Femur (tissue), 1 donor: ENCODE results near the gene PAOX.
A peak's percentile ranks its signal among the peaks of the same experiment; 100 is the strongest.

Source experiments
- DNase-seq: peaks from one replicate; pipeline ENCODE4 v3.0.0-alpha.2; 2017

Gene PAOX

GRCh38 chr10:133379152-133379800, at the start of gene PAOX:
PAOX (plus strand) TSS chr10:133379262; CDS start chr10:133379317, 55 bp downstream.
- peak; percentile 78 for DNase-seq

DNA sequence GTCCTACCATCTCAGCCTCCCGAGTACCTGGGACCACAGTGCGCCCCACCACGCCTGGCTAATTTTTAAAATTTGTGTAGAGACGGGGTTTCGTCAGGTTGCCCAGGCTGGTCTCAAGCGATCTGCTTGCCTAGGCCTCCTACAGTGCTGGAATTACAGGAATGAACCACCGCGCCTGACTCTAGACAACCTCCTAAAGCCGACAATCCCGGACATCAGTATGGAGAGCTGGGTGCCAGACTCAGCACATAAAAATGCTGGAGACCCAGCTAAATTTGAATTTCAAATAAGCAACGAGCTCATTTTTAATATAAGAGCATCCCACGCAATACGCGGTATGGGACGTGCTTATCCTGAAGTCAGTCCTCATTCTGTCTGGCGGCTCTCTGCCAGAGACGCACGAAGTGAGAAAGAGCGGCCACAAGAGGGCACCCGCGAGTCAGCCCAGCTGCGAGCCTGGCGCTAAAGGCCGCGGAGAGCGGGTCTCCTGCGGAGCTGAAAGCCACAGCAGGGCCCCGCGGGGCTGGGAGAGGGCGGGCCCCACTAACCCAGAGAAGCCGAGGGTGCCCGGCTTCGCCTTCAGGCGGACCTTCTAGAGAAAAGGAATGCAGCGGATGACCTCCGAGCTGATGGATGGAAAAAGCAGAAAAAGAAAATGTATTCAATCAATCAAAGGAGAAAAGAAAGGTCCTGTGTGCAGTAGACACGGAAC, 49.4 kb upstream of the PAOX start:
- peak; percentile 90 for DNase-seq

DNA sequence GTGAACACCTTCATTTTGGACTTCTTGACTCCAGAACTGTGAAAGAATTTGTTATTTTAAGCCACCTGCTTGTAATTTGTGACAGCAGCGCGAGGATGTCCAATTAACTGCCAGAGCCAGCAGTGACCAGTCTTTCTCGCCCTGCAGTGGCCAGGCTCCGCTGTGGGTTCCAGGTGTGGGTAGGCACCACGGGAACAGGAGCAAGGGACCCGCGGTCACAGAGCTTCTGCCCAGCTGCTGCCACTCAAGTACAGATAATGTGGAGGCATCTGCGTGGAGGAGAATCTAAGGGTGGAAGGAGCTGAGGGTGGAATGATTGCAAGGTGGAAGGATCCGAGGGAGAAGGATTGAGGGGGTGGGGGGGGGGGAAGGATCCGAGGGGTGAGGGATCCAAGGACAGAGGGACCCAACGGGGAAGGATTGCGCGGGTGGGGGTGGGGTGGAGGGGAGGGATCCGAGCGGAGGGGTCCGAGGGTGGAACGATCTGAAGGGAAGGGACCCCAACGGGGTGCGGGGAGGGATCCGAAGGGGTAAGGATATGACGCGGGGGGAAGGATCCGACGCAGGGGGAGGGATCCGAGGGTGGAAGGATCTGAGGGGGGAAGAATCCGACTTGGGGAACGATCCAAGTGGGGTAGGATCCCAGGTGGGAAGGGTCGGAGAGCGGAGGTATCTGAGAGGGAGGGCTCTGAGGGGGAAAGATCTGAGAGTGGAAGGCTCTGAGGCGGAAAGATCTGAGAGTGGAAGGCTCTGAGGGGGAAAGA, 45.9 kb upstream of the PAOX start:
- DNase-seq: no peak

DNA sequence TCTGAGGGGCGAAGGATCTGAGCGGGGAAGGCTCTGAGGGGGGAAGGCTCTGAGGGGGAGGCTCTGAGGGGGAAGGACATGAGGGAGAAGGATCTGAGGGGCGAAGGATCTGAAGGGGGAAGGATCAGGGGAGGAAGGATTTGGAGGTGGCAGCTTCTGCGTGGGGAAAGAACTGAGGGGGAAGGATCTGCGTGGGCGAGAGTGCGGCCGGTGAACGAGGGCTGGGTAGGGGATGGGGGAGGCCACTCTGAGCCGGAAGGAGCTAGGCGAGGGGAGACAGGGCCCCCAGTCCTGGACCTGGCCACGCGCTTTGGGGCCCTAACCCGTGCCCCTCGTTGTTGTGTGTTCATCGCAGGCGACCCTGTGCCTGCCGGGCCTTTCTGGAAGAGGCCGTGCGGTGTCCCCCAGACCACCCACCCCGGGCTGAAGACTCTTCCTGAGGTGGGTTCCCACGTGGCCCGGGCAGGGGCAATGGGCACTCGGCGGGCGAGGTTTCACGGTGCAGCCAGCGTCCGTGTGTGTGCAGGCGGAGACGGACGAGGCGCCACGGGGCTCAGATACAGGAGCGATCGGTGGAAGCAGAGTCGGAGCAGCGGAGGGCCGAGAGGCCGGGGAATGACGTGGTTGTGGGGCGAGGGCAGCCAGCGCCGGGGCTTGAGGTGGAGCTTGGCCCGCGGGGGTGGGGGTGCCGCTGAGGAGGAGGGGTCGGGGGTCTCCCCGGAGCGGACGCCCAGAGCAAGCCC, 44.4 kb upstream of the PAOX start:
- DNase-seq: peak; percentile 21

DNA sequence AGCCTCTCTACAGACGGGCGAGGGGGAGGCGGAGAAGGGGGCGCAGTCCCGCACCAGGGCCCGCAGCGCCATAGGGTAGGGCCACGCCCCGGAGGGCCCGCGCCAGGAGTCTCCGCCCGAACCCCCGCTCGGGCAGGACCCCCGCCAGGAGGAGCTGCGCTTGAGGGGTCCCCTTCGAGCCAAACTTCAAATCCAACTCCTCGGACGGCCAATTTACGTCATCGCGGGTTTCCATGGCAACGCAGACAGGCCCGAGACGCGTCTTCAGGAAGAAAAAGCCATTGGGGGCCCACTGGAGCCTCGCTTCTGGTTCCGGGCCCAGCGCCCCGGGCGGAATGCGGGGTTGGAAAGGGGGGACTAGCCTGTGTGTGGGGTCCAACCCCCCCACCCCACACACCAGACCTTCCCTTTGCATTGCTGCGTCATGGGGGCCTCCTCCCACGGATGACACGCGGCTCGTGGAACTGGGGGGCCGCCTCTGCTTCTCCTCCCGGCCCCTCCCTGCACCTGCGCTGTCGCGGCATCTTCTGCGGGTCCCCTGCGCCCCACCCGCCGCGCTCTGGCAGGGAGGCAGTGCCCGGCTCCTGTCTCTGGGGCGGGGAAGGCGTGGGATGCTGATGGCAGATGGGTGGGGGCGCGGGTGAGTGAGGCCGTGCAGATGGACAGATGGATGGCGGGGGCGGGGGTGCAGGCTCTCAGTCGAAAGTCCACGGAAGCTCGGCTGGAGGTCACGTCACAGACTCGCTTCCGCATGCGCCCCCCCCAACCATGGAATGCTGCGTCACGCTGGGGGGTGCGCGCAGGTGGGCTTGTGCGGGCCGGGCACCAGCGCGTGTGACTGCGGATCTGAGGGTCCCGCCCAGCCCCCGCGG, 43.6 kb upstream of the PAOX start:
- peak; percentile 85 for DNase-seq

GRCh38 chr10:133336118-133336576, 42.9 kb upstream of the PAOX start:
- DNase-seq: no peak

DNA sequence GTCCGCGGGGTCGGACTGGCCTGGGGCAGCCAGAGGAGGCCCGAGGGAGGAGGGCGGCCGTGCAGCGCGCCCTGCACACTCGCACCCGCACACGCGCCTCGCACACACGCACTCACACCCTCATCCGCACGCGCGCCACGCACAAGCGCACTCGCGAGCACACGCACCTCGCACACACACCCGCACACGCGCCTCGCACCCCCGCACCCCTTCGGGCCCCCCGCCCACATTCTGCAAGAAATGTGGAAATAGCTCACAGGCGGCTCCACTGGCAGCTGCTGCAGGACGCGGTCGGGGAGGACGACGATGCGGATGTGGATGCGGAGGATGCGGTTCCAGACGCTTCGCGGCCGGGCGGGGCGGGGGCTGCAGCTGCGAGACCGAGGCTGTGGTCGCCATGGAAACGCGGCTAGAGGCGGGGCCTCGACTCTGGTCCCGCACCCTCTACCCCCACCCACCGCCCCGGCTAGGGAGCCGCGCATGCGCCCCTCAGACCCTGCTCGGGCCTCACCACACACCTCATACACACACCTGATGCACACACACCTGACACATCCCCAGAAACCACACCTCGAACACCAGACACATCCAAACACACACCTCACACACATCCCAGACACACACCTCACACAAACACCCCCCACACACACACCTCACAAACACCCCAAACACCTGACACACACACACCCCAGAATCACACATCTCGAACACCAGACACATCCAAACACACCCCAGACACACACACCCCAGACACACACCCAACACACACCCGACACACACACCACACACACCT, 42.3 kb upstream of the PAOX start, which contains the start of gene CALY:
TSS of gene CALY (minus strand) at position 320 of the 793 bp plus-strand sequence. CDS start 7,907 bp downstream, outside the sequence.
- no peak for DNase-seq

- DNase-seq: no peak
These were observed 41.7 kb upstream of the PAOX start for GRCh38 chr10:133337370-133337725.

DNA sequence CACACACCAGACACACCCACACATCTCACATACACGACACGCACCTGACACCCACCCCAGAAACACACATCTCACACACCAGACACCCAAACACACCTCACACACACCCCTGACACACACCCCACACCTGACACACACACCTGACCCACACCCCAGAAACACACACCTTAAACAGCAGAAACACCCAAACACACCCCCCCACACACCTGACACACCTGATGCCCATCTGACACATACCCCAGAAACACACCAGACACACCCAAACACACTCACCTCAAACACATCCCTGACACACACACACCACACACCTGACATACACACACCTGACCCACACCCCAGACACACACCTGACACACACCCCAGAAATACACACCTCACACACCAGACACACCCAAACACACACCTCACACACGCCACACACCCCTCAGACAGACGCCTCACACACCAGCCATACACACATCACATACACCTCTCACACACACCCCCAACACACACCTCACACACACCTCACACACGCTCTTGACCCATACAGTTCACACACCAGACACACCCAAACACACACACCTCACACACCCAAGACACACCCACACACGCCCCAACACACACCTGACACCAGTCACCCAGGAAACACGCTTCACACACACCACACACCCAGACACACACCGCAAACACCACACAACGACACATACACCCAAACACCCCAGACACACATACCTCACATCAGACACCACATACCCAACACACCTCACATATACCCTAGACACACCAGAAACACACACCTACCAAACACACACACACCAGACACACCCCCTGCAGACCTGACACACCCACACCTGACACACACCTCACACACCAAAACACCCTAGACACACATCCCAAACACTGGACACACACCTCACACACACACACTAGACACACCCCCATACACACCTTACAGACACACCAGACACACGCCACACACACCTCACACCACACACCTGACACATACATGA, 40.7 kb upstream of the PAOX start:
- DNase-seq: no peak

GRCh38 chr10:133339708-133340380, 39.2 kb upstream of the PAOX start:
- DNase-seq: no peak

- no peak for DNase-seq
These were observed 37.1 kb upstream of the PAOX start for GRCh38 chr10:133341983-133342382.

GRCh38 chr10:133342942-133343341, 36.1 kb upstream of the PAOX start:
- no peak for DNase-seq

DNA sequence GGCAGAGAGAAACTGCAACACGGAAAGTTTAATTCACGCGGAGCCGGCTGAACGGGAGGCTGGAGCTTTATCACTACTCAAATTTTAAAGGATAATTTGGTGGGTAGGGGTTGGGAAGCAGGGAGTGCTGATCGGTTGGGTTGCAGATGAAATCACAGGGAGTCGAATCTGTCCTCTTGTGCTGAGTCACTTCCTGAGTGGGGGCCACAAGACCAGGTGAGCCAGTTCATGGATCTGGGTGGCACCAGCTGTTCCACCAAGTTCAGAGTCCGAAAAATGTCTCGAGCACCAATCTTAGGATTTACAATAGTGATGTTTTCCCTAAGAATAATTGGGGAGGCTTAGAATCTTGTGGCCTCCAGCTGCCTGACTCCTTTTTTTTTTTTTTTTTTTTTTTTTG, 35.5 kb upstream of the PAOX start:
- no peak for DNase-seq

DNA sequence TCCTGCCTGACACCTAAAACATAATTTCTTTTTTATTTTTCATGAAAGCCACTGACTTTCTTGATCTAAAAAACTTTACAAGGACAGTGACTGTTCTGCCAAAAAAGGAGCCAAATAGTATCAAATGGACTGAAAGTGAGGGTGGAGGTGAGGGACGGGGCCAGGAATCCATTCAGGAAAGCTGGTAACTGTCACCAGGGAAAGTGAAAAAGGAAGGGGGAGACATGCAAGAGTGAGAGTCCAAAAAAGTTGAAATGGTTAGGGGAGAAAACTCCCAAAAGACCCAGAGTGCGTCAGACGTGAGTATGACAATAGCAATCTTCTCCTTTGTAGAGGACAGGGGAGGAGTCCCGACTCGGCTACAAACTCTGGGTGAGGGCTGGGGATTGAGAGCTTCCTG, 34.8 kb upstream of the PAOX start:
- no peak for DNase-seq

GRCh38 chr10:133346413-133346812, 32.6 kb upstream of the PAOX start:
- DNase-seq: no peak

DNA sequence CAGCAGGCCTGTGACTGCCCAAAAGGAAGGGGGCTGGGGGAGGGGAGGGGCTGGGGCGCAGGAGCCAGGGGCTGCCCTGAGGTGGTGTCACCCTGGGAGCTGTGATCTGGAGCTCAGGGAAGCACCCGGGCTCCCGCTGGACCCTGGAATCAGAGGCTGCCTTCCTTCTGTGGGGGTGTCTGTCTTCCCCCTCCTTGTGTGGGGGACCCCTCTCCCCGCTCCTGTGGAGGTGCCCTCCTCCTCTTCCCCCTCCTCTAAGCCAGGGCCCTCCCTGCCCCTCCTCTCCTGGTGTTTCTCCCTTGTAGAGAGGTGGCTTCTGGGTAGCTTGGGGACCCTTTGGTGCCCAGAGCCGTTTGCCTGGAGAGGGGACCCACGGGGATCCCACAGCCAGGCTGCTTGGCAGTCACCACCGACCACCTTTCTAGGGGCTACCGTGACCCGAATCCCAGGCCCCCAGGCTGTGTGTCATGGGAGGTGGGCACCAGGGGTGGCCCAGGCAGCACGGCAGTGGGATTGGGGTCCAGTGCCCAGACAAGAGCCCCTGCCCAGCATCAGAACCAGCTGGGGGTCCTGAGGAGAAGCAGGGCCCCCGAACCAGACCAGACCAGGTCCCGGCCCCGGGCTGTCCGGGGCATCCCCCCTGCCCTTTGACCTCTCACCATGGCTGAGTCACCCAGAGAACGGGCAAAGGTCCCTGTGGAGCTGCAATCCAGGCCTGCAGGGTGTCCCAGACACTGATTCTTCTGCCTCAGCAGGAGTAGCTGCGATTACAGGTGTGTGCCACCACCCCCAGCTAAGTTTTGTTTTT, 31.1 kb upstream of the PAOX start:
- DNase-seq: no peak

- no peak for DNase-seq
These were observed 29.9 kb upstream of the PAOX start for GRCh38 chr10:133349160-133349568.

- no peak for DNase-seq
These were observed 29.5 kb upstream of the PAOX start for GRCh38 chr10:133349577-133350011.
